A673 (cell line): ENCODE measurements around the gene ARHGAP6. TPM values are rescaled to one million over a fixed set of nuclear protein-coding genes. Genes with fewer than 3 reads are reported as not detected.

ENCODE experiments used
- BruUV-seq: library from RNA; stranded (reverse); fragments of 400-500 nt; replicated peaks from 2 replicates; lab custom pipeline; 2021; lab: Mats Ljungman, UMichigan
- CTCF ChIA-PET: fragments of 300-600 bp; sonication (Branson Sonifier 250); formaldehyde crosslinking; loops from one replicate; lab custom pipeline; 2022; ENCODE audit warnings: antibody characterized with exemption; lab: Charles Lee
- POLR2A ChIA-PET: fragments of 300-600 bp; sonication (Branson Sonifier 250); formaldehyde crosslinking; loops from one replicate; lab custom pipeline; 2022; ENCODE audit warnings: antibody characterized with exemption; ENCODE audit not compliant: low non-redundant PET; lab: Charles Lee
- DNase-seq: peaks from one replicate; pipeline ENCODE4 v3.0.0-alpha.2; 2015; ENCODE audit warnings: low spot score
- H3K27ac ChIP-seq: fragments of 200-600 bp; sonication (generic); 2 replicates; pipeline ENCODE4 v1.5.1; 2016; ENCODE audit warnings: mixed run types, low read depth, mild to moderate bottlenecking, mixed read lengths, antibody characterized with exemption, low read length; ENCODE audit not compliant: poor library complexity, severe bottlenecking
- H3K27me3 ChIP-seq: fragments of 200-600 bp; sonication (generic); replicated peaks from 2 replicates; pipeline ENCODE4 v1.6.1; 2017; ENCODE audit warnings: mixed run types, low read depth, mild to moderate bottlenecking, mixed read lengths, antibody characterized with exemption, low read length; ENCODE audit not compliant: insufficient read depth, poor library complexity
- H3K36me3 ChIP-seq: fragments of 200-600 bp; sonication (generic); 2 replicates; pipeline ENCODE4 v1.6.1; 2016; ENCODE audit warnings: mixed run types, mild to moderate bottlenecking, mixed read lengths, antibody characterized with exemption, low read length; ENCODE audit not compliant: insufficient read depth, poor library complexity, severe bottlenecking
- H3K4me1 ChIP-seq: fragments of 200-600 bp; sonication (generic); 2 replicates; pipeline ENCODE4 v1.6.1; 2017; ENCODE audit warnings: mixed run types, mild to moderate bottlenecking, mixed read lengths, antibody characterized with exemption, low read length; ENCODE audit not compliant: insufficient read depth, poor library complexity, severe bottlenecking
- H3K4me3 ChIP-seq: fragments of 200-600 bp; sonication (generic); 2 replicates; pipeline ENCODE4 v1.5.1; 2016; ENCODE audit warnings: low read depth, mixed run types, mild to moderate bottlenecking, mixed read lengths, low read length; ENCODE audit not compliant: poor library complexity, severe bottlenecking
- H3K9me3 ChIP-seq: fragments of 200-600 bp; sonication (generic); 2 replicates; pipeline ENCODE4 v1.6.1; 2016; ENCODE audit warnings: mixed run types, low read depth, mild to moderate bottlenecking, mixed read lengths, antibody characterized with exemption, low read length; ENCODE audit not compliant: poor library complexity, severe bottlenecking
- EZH2 ChIP-seq: fragments of 200-600 bp; sonication (generic); IDR thresholded peaks from 2 replicates; pipeline ENCODE4 v1.6.1; 2017; ENCODE audit warnings: borderline replicate concordance, low read depth, mild to moderate bottlenecking, mixed read lengths, antibody characterized with exemption, low read length; ENCODE audit not compliant: poor library complexity, severe bottlenecking
- intact Hi-C: fragments of 100-400 bp; cut with micrococcal nuclease; formaldehyde crosslinking; loops from one replicate; pipeline ENCODE4 v1.10.0; 2022; ENCODE audit not compliant: unreplicated experiment
- total RNA-seq: library from RNA; stranded (reverse); gene quantifications from 2 replicates; pipeline ENCODE4 v1.2.3, GENCODE V29; 2021
- TF ChIP-seq, protein P1 (sequence below): fragments of 300-800, 200-600 bp; sonication (generic); conservative IDR thresholded peaks from 2 replicates; pipeline ENCODE4 v1.5.1; 2017; ENCODE audit warnings: low read depth, mild to moderate bottlenecking, antibody characterized with exemption, low read length, moderate library complexity, mixed read lengths

ARHGAP6 gene
- total RNA-seq, 1 experiment from 2014 or later, result not detected

DNA sequence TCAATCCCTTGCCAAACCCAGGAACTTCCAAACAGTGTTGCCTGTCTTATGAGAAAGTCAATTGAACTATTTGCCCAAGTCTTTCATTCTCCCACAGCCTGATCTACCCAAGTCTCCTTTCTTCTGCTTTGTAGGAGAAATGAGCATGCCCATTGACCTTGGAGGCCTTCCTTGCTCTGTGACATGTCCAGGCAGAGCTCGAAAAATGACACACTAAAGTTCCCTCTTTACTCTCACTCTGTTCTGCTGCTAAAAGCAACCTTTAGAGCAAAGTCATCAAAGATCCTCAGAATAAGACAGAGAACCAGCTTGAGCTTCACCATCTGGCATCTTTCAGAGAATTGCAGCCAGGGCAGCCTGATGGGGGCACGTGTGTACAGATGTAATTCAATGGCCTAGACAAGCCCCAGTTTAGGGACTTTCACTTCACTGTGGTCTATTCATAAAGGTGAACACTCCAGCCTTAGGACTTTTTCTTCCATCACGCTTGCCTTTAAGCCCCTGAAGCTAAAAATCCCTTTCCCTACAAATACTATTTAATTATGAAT is 236.1 kb downstream of the ARHGAP6 start:
- Histone ChIP-seq H3K4me3 (no peak overlapping the region), H3K9me3 (no peaks in the 10 kb centered on the region), H3K27me3 (peaks cover 15% of the 10 kb centered on the region), H3K27ac (no peak overlapping the region), H3K36me3 (no peaks in the 10 kb centered on the region), H3K4me1 (no peaks in the 10 kb centered on the region)
- POLR2A ChIA-PET, result no interaction called here
- intact Hi-C loops, result no loop called here
- no peak for TF ChIP-seq EZH2
- TF ChIP-seq, protein P1, sequence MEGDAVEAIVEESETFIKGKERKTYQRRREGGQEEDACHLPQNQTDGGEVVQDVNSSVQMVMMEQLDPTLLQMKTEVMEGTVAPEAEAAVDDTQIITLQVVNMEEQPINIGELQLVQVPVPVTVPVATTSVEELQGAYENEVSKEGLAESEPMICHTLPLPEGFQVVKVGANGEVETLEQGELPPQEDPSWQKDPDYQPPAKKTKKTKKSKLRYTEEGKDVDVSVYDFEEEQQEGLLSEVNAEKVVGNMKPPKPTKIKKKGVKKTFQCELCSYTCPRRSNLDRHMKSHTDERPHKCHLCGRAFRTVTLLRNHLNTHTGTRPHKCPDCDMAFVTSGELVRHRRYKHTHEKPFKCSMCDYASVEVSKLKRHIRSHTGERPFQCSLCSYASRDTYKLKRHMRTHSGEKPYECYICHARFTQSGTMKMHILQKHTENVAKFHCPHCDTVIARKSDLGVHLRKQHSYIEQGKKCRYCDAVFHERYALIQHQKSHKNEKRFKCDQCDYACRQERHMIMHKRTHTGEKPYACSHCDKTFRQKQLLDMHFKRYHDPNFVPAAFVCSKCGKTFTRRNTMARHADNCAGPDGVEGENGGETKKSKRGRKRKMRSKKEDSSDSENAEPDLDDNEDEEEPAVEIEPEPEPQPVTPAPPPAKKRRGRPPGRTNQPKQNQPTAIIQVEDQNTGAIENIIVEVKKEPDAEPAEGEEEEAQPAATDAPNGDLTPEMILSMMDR, result no peak
- DNase-seq, result no peak
- CTCF ChIA-PET, result no interaction called here
- no TSS peak for BruUV-seq

DNA sequence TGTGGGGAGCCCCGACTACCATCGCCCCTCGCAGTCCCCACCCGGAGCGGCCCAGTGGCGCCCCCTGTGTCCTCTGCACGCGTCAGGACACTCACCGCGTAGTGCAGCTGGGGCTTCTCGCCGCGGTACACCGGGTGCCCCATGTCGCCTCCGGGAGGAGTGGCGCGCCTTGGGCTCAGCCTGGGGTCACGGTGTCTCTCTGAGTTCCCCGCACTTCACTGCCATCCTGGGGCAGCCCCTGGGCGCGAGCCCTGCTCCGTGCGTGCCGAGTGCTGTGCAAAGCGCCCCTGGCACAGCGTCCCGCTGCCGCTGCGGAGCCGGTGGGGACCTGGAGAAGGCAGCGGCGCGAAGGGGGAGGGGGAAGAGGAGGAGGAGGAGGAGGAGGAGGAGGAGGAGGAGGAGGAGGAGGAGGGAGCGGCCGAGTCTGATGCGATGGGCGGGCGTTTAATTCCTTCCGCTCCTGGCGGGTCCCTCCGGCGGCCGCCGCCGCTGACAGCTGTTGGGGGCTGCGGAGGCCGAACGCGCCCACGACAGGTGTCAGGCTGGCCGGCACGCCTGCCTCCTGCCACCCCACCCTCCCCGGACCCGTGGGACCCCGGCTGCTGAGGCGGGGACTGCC is 238.2 kb downstream of the ARHGAP6 start:
- Histone ChIP-seq H3K36me3 (no peaks in the 10 kb centered on the region), H3K4me1 (no peaks in the 10 kb centered on the region), H3K27me3 (peaks cover 21% of the 10 kb centered on the region), H3K9me3 (no peaks in the 10 kb centered on the region), H3K4me3 (peak overlapping the region; percentile 26), H3K27ac (no peak overlapping the region)
- intact Hi-C loops, result no loop called here
- no peak for TF ChIP-seq EZH2
- TF ChIP-seq, protein P1, result 0 out of 2 replicates have a peak, but pooled peaks have one; percentile 29
- no TSS peak for BruUV-seq
- CTCF ChIA-PET, result no interaction called here
- no peak for DNase-seq
- POLR2A ChIA-PET, result no interaction called here

DNA sequence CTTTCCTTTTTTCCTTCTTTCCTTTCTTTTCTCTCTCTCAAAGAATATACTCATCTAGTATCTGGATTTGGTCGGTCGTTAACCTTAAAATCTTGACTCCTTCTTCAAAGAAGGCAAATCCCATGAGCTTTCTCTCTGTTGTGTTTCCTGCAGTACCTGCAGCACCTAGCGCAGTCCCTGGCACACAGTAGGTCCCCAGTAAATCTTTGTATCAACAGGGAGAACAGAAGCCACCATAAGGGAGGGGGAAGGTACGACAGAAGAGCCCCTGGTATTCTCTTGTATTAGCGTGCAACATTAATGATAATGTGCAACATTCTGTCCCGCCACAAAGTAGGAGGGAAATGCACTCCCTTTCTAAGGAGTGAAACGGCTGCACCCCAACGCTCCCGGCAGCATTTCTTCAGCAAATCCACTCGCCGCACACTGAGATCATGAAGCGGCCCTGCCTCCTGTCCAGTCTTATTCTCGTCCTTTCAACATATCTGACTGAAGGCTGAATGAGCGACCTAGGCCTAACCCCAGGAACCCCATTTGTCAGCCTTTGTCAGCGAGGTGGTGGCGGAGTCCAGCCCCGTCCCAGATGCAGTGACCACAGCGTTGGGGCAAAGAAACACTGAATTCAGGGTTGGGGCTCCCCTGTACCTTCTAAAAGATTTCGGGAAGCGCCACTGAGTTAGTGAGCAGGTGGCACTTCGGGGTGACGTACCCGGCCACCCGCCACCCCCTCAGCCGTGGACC is 238.8 kb downstream of the ARHGAP6 start:
- ChIA-PET CTCF (no interaction called here), POLR2A (no interaction called here)
- H3K4me3 ChIP-seq, result no peak overlapping the region
- BruUV-seq, result no TSS peak
- no peak for DNase-seq
- H3K9me3 ChIP-seq, result no peaks in the 10 kb centered on the region
- H3K27ac ChIP-seq, result no peak overlapping the region
- TF ChIP-seq, protein P1, result no peak
- no peak for TF ChIP-seq EZH2
- H3K4me1 ChIP-seq, result no peaks in the 10 kb centered on the region
- no peaks in the 10 kb centered on the region for H3K36me3 ChIP-seq
- intact Hi-C loops, result no loop called here
- peaks cover 21% of the 10 kb centered on the region for H3K27me3 ChIP-seq
